KMS-11 (cell line): ENCODE measurements around the gene GUCA1C.

Source experiments
- H2AFZ ChIP-seq: fragments of 200-600 bp; sonication (generic); 2 replicates; pipeline ENCODE4 v1.6.1; 2016; ENCODE audit warnings: antibody characterized with exemption, mixed run types, low read depth
- H3K27ac ChIP-seq: fragments of 200-600 bp; sonication (generic); 2 replicates; pipeline ENCODE4 v1.6.1; 2016; ENCODE audit warnings: mild to moderate bottlenecking, mixed run types
- H3K27me3 ChIP-seq: fragments of 200-600 bp; sonication (generic); 2 replicates; pipeline ENCODE4 v1.6.1; 2017; ENCODE audit warnings: mild to moderate bottlenecking, low read depth, mixed run types, moderate library complexity; ENCODE audit not compliant: insufficient read depth
- H3K36me3 ChIP-seq: fragments of 200-600 bp; sonication (generic); 2 replicates; pipeline ENCODE4 v1.6.1; 2017; ENCODE audit warnings: mild to moderate bottlenecking, mixed run types; ENCODE audit not compliant: insufficient read depth
- H3K4me1 ChIP-seq: fragments of 200-600 bp; sonication (generic); 2 replicates; pipeline ENCODE4 v1.6.1; 2016; ENCODE audit warnings: mild to moderate bottlenecking, low read depth, mixed run types; ENCODE audit not compliant: poor library complexity, severe bottlenecking
- H3K4me2 ChIP-seq: fragments of 200-600 bp; sonication (generic); 2 replicates; pipeline ENCODE4 v1.7.0; 2016; ENCODE audit warnings: mild to moderate bottlenecking, mixed run types
- H3K4me3 ChIP-seq: fragments of 200-600 bp; sonication (generic); IDR thresholded peaks from 2 replicates; pipeline ENCODE4 v1.6.1; 2017; ENCODE audit warnings: low read depth, low read length, mixed read lengths; ENCODE audit not compliant: insufficient read depth
- H3K79me2 ChIP-seq: fragments of 200-600 bp; sonication (generic); 2 replicates; pipeline ENCODE4 v1.6.1; 2016; ENCODE audit warnings: low read depth, mixed run types; ENCODE audit not compliant: insufficient read depth
- H3K9ac ChIP-seq: fragments of 200-600 bp; sonication (generic); 2 replicates; pipeline ENCODE4 v1.6.1; 2016; ENCODE audit warnings: mild to moderate bottlenecking, mixed run types
- H4K20me1 ChIP-seq: fragments of 200-600 bp; sonication (generic); 2 replicates; pipeline ENCODE4 v1.6.1; 2016; ENCODE audit warnings: mild to moderate bottlenecking, mixed run types; ENCODE audit not compliant: insufficient read depth
- TF ChIP-seq, protein P1 (sequence below): fragments of 200-600 bp; sonication (generic); conservative IDR thresholded peaks from 2 replicates; pipeline ENCODE4 v1.6.1; 2017; ENCODE audit warnings: low read depth, mild to moderate bottlenecking, antibody characterized with exemption, low read length, moderate library complexity, mixed read lengths

Gene GUCA1C

DNA sequence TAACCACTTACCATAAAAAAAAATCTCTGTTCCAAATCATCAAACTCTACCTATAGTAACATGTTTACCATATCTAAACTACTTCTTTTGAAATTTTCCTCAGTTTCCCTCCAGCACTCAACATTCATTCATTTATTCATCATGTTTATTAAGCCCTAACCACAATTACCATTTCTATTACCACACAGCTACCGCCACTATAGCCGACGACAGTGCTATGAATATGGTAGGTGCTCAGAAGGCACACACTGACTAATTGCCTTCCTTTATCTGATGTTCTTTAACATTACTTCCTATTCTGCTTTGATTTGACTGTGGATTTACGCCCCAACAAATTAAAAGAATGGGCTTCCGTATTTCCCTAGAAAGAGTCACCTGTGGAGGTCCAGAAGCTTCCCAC is 43.9 kb downstream of the GUCA1C start:
- no peaks in the 10 kb centered on the region for H3K79me2 ChIP-seq
- H3K36me3 ChIP-seq = no peaks in the 10 kb centered on the region
- no peak overlapping the region for H3K4me3 ChIP-seq
- TF ChIP-seq, protein P1, sequence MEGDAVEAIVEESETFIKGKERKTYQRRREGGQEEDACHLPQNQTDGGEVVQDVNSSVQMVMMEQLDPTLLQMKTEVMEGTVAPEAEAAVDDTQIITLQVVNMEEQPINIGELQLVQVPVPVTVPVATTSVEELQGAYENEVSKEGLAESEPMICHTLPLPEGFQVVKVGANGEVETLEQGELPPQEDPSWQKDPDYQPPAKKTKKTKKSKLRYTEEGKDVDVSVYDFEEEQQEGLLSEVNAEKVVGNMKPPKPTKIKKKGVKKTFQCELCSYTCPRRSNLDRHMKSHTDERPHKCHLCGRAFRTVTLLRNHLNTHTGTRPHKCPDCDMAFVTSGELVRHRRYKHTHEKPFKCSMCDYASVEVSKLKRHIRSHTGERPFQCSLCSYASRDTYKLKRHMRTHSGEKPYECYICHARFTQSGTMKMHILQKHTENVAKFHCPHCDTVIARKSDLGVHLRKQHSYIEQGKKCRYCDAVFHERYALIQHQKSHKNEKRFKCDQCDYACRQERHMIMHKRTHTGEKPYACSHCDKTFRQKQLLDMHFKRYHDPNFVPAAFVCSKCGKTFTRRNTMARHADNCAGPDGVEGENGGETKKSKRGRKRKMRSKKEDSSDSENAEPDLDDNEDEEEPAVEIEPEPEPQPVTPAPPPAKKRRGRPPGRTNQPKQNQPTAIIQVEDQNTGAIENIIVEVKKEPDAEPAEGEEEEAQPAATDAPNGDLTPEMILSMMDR = no peak
- H3K4me2 ChIP-seq = no peak overlapping the region
- H3K27ac ChIP-seq = no peak overlapping the region
- no peaks in the 10 kb centered on the region for H3K27me3 ChIP-seq
- no peak overlapping the region for H3K9ac ChIP-seq
- H4K20me1 ChIP-seq = no peaks in the 10 kb centered on the region
- H3K4me1 ChIP-seq = no peaks in the 10 kb centered on the region
- no peak overlapping the region for H2AFZ ChIP-seq

DNA sequence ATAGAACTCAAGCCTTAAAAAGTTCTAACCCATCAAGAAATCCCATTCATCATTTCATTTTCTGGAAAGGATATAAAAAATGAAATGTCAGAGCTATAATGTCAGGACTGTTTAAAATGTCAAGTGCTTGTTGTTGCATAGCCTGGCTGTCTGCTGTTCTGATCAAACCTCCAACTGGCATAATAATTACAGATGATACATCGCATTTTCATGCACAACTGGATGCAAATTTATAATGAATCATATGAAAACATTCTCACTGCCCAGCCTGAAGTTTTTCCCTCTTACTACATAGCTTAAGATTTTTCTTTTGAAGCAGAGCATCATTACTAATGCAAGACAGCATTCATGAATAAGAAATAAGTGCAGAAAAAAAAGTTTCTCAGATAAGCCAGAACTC is 46.5 kb downstream of the GUCA1C start:
- no peak overlapping the region for H3K27ac ChIP-seq
- H3K4me3 ChIP-seq = no peak overlapping the region
- TF ChIP-seq, protein P1 = no peak
- no peaks in the 10 kb centered on the region for H3K79me2 ChIP-seq
- H3K36me3 ChIP-seq = no peaks in the 10 kb centered on the region
- no peak overlapping the region for H3K9ac ChIP-seq
- H3K4me1 ChIP-seq = no peaks in the 10 kb centered on the region
- no peak overlapping the region for H3K4me2 ChIP-seq
- no peaks in the 10 kb centered on the region for H4K20me1 ChIP-seq
- no peaks in the 10 kb centered on the region for H3K27me3 ChIP-seq
- no peak overlapping the region for H2AFZ ChIP-seq

DNA sequence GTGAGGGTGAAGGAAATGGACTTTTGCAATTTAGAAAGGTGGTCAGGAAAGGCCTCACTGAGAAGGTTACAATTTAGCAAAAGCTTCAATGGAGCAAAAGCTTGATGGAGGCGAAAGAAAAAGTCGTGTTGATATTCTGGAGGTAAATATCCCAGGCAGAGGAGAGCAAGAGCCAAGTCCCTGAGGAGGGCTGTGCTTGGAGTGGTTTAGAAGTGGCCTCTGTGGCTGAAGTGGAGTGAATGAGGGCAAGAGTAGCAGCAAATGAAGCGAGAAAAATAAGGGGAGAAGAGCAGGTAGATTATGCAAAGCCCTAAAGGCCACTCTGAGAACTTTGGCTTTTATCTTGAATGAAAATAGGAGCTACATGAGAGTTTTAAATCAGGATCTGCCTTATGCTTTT is 54.1 kb downstream of the GUCA1C start:
- Histone ChIP-seq H4K20me1 (no peaks in the 10 kb centered on the region), H3K4me3 (no peak overlapping the region), H3K27me3 (no peaks in the 10 kb centered on the region), H3K4me2 (no peak overlapping the region), H3K36me3 (no peaks in the 10 kb centered on the region), H3K9ac (no peak overlapping the region), H3K27ac (no peak overlapping the region), H3K4me1 (no peaks in the 10 kb centered on the region), H3K79me2 (no peaks in the 10 kb centered on the region), H2AFZ (no peak overlapping the region)
- TF ChIP-seq, protein P1 = no peak

DNA sequence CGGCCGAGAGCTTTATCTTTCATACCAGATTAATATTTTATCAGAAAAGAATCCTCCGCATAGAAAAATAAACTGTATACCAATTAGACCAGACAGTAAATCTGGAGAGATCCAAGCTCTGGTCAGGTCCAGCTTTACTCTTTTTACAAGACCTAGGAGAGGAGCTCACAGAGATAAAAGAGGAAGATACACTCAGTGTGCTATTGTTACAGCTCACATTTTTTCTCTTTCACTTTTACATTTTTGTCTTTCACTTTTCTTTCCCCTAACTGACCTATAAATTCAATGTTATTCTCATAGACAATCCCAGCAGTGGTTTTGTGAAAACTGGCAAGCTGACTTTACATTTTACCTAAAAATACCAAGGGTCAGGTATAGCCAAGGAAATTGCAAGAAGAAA is 55.8 kb downstream of the GUCA1C start:
- no peak overlapping the region for H3K9ac ChIP-seq
- TF ChIP-seq, protein P1 = no peak
- H3K27ac ChIP-seq = no peak overlapping the region
- no peak overlapping the region for H2AFZ ChIP-seq
- no peaks in the 10 kb centered on the region for H4K20me1 ChIP-seq
- H3K4me2 ChIP-seq = no peak overlapping the region
- H3K4me1 ChIP-seq = no peaks in the 10 kb centered on the region
- H3K4me3 ChIP-seq = no peak overlapping the region
- no peaks in the 10 kb centered on the region for H3K27me3 ChIP-seq
- H3K36me3 ChIP-seq = no peaks in the 10 kb centered on the region
- no peaks in the 10 kb centered on the region for H3K79me2 ChIP-seq

DNA sequence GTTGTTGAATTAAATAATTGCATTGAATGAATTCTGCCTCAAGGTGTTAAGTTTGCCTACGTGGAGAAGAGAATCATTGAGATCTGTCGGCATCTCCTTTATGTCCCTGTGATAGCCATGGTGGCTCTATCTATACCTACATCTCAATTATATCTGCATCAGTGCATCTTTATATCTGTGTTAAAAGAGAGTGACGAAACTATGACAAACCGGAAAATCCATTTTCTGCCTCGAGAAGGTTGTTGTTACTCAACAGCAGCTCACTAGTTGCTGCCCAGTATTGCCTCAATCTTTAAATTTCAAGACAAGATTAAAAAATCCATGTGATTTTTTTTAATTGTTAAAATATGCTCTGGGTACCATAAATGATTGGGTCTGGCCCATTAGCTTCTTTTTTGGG is 58.7 kb downstream of the GUCA1C start:
- TF ChIP-seq, protein P1 = no peak

More for the DNA sequence above, 58.7 kb downstream of the GUCA1C start:
- H3K27me3 ChIP-seq = no peaks in the 10 kb centered on the region
- H3K9ac ChIP-seq = no peak overlapping the region
- no peak overlapping the region for H3K4me2 ChIP-seq
- no peak overlapping the region for H3K4me3 ChIP-seq
- no peak overlapping the region for H3K27ac ChIP-seq
- no peaks in the 10 kb centered on the region for H3K79me2 ChIP-seq
- H3K4me1 ChIP-seq = no peaks in the 10 kb centered on the region
- H4K20me1 ChIP-seq = no peaks in the 10 kb centered on the region
- H2AFZ ChIP-seq = no peak overlapping the region
- no peaks in the 10 kb centered on the region for H3K36me3 ChIP-seq
